ENCODE results near the gene ZNF423.

GRCh38 chr16:49471038-49471727, 384.7 kb downstream of the ZNF423 start:
- TF ChIP-seq EZH2 (IDR thresholded peaks at IDR 0.05; ENCODE audit: borderline replicate concordance, low read depth, low read length, severe bottlenecking) (no peak), CTCF (IDR thresholded peaks at IDR 0.05; ENCODE audit: borderline replicate concordance, extremely low read depth, low read length, poor library complexity, severe bottlenecking) (no peak)
